Right lobe of liver (tissue), 6 donors: ENCODE results near the gene RCOR1. TPM values are rescaled to one million over a fixed set of nuclear protein-coding genes. Genes with fewer than 3 reads are reported as not detected.

ENCODE experiments used
- ATAC-seq, 4 donors: fragments of 200-7000 bp; cut with Tn5 transposase; one replicate each; pipeline ENCODE4 v1.9.1; 2020; ENCODE audit warnings: mild to moderate bottlenecking in 4 of 4, moderate library complexity in 4 of 4
- DNase-seq, 3 donors: peaks; one replicate each; pipeline ENCODE4 v3.0.0-alpha.2; 2020
- H3K27ac ChIP-seq, 3 donors: fragments of 200-600 bp; one replicate each; pipeline ENCODE4 v1.8.0; 2022
- H3K27me3 ChIP-seq, 2 donors: fragments of 200-600 bp; one replicate each; pipeline ENCODE4 v1.8.0; 2022
- H3K36me3 ChIP-seq, 4 donors: fragments of 200-600 bp; sonication (generic) in 1 of 4; one replicate each; pipeline versions ENCODE4 v1.5.1 to v1.8.0; 2017 to 2022; ENCODE audit warnings: control low read depth in 1 of 4
- H3K4me1 ChIP-seq, 4 donors: fragments of 200-600 bp; sonication (generic) in 1 of 4; one replicate each; pipeline versions ENCODE4 v1.5.1 to v1.8.0; 2017 to 2022; ENCODE audit warnings: control low read depth in 1 of 4
- H3K4me3 ChIP-seq, 3 donors: fragments of 200-600 bp; one replicate each; pipeline ENCODE4 v1.8.0; 2022
- H3K9me3 ChIP-seq, 4 donors: fragments of 200-600 bp; sonication (generic) in 1 of 4; one replicate each; pipeline versions ENCODE4 v1.5.1 to v1.8.0; 2017 to 2022; ENCODE audit warnings: control low read depth in 1 of 4
- CTCF ChIP-seq, 4 donors: fragments of 200-600 bp in 3 of 4; fragments of 450-650 bp in 1 of 4; IDR thresholded peaks; one replicate each; pipeline versions ENCODE4 v1.5.1 to v1.8.0; 2016 to 2022; ENCODE audit warnings: antibody characterized with exemption in 4 of 4, mild to moderate bottlenecking in 2 of 4
- POLR2A ChIP-seq: fragments of 450-650 bp; IDR thresholded peaks from one replicate; pipeline ENCODE4 v1.6.1; 2017; ENCODE audit warnings: antibody characterized with exemption, mild to moderate bottlenecking
- WGBS: methylation state at CpG from one replicate; pipeline ENCODE4 v1.1.6; 2018; ENCODE audit warnings: low coverage, low lambda C conversion rate; ENCODE audit not compliant: insufficient coverage; ENCODE audit errors: missing lambda C conversion rate; 5-methylcytosine and 5-hydroxymethylcytosine counted together
- intact Hi-C, 2 donors: fragments of 100-400 bp; cut with DNase I; formaldehyde crosslinking; loops; one replicate each; pipeline versions ENCODE4 v1.11.2 to v1.14.1; 2022
- total RNA-seq, 6 experiments: library from RNA; depleted of rRNA in 2 of 6; stranded (reverse); fragments of >200 nt in 2 of 6; fragmentation: NEBNext Ultra II Directional in 3 of 6; extraction: Animal tissue kit (Norgen Biotek cat#: 25700) in 3 of 6; gene quantifications; one replicate each; pipeline versions ENCODE4 v1.1.0 to v1.2.4, GENCODE V29; 2016 to 2023
- donor health status: DM: no; HTN: yes; CAD: no.
- donor health status: DM: no; HTN: no; CAD: no.
- donor health status: DM: no; HTN: no; CAD: no.
- donor health status: DM: no; HTN: yes; CAD: no.
- donor health status: DM: no; HTN: yes; CAD: no.

The RCOR1 gene
- total RNA-seq, 6 experiments from 2014 or later = 7.5 to 14.1 (median 8.7) TPM

- Histone ChIP-seq H3K27ac (no peak overlapping the region), H3K4me1 (peaks cover 0 to 4% (median 0%) of the 10 kb centered on the region in 4 donors)
- DNase-seq = no peak
These were observed 182.1 kb downstream of the RCOR1 start for GRCh38 chr14:102774391-102775153.

GRCh38 chr14:102775855-102776760 is 183.7 kb downstream of the RCOR1 start:
- 89% methylated on average over 5 of the region's 22 CpGs for WGBS
- H3K27ac ChIP-seq = peak overlapping the region in 1 of 3 donors; percentile 24

More at GRCh38 chr14:102774391-102775153, 182.1 kb downstream of the RCOR1 start:
- H3K9me3 ChIP-seq = no peaks in the 10 kb centered on the region
- H3K36me3 ChIP-seq = no peaks in the 10 kb centered on the region
- no peak overlapping the region for H3K4me3 ChIP-seq
- intact Hi-C loops = loop anchor here (5.0 to 10.0 kb wide), 2 partner anchors 140 to 143 kb away; no protein-coding TSS in a partner anchor
- TF ChIP-seq CTCF (IDR thresholded peaks at IDR 0.05) (peak; percentile 67 to 78 (median 70)), POLR2A (no peak)
- ATAC-seq = peak; percentile 73 to 80 (median 75)
- H3K27me3 ChIP-seq = no peaks in the 10 kb centered on the region
- WGBS = 29% methylated on average over 5 of the region's 10 CpGs

GRCh38 chr14:102776761-102777710 is 184.6 kb downstream of the RCOR1 start, which contains the start of gene TRAF3:
TRAF3 (plus strand) TSS chr14:102777449; CDS start chr14:102870202, 92,753 bp downstream.
- peak; percentile 65 to 83 (median 82) for DNase-seq
- 50% methylated on average over 5 of the region's 163 CpGs for WGBS
- intact Hi-C loops = loop anchor here in 1 of 2 donors (10.0 kb wide), 1 partner anchor 138 kb away; no protein-coding TSS in a partner anchor

More at GRCh38 chr14:102775855-102776760, 183.7 kb downstream of the RCOR1 start:
- Histone ChIP-seq H3K4me3 (no peak overlapping the region), H3K9me3 (no peaks in the 10 kb centered on the region), H3K4me1 (peaks cover 0 to 10% (median 0%) of the 10 kb centered on the region in 4 donors), H3K27me3 (no peaks in the 10 kb centered on the region), H3K36me3 (no peaks in the 10 kb centered on the region)
- intact Hi-C loops = loop anchor here in 1 of 2 donors (10.0 kb wide), 1 partner anchor 139 kb away; no protein-coding TSS in a partner anchor
- ATAC-seq = peak in 3 of 4 donors; percentile 4 to 43 (median 21)
- TF ChIP-seq POLR2A (no peak), CTCF (IDR thresholded peaks at IDR 0.05) (no peak)
- DNase-seq = no peak

More at GRCh38 chr14:102776761-102777710, 184.6 kb downstream of the RCOR1 start, which contains the start of gene TRAF3:
- ATAC-seq = peak; percentile 65 to 74 (median 72)
- H3K27ac ChIP-seq = peak within 1 kb of the TSS; percentile 47 to 83 (median 78)
- H3K36me3 ChIP-seq = no peaks in the 10 kb centered on the region
- peak within 1 kb of the TSS; percentile 56 to 83 (median 63) for H3K4me3 ChIP-seq
- no peaks in the 10 kb centered on the region for H3K9me3 ChIP-seq
- TF ChIP-seq CTCF (IDR thresholded peaks at IDR 0.05) = no peak
- peak; percentile 45 for TF ChIP-seq POLR2A
- H3K27me3 ChIP-seq = no peaks in the 10 kb centered on the region
- H3K4me1 ChIP-seq = peaks cover 0 to 10% (median 0%) of the 10 kb centered on the region in 4 donors
